NOMO-1 treated with dmso at 0.1 percent for 144 hours (cell line): Measurements from ENCODE around the gene LCMT1.
A peak's percentile ranks its signal among the peaks of the same experiment; 100 is the strongest.

Experiments
- DNase-seq: peaks from one replicate; lab custom pipeline; 2025; ENCODE audit not compliant: unreplicated experiment; lab: John Stamatoyannopoulos, UW

The LCMT1 gene

DNA sequence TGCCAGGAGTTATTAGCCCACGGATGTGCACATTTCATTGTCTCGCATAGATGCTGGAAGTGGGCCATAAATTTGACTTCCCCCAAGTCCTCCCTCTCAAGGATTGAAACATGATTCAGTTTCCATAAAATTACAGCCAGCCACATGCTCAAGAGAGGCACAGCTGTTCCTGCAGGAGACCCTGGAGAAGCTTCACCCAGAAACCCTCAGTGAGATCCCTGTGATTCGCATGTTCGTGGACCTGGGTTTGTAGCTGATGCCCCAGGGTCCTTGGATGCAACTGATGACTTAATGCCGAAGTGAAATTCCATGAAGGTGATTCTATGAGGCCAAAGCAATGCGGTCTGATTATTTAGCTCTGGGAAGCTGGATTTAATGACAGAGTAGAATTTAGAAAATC, 80.6 kb downstream of the LCMT1 start:
- DNase-seq, result no peak

GRCh38 chr16:25194273-25194878, 82.8 kb downstream of the LCMT1 start:
- no peak for DNase-seq

GRCh38 chr16:25198021-25198420, 86.5 kb downstream of the LCMT1 start:
- no peak for DNase-seq

GRCh38 chr16:25199457-25199856, 87.9 kb downstream of the LCMT1 start:
- no peak for DNase-seq

GRCh38 chr16:25210758-25211157, 99.2 kb downstream of the LCMT1 start:
- peak; percentile 69 for DNase-seq

- DNase-seq, result no peak
Observed at GRCh38 chr16:25212636-25213035, 101.1 kb downstream of the LCMT1 start.

- DNase-seq, result no peak
Observed at GRCh38 chr16:25213709-25214397, 102.3 kb downstream of the LCMT1 start.

GRCh38 chr16:25217112-25217511, 105.6 kb downstream of the LCMT1 start:
- DNase-seq, result no peak

- DNase-seq, result no peak
Observed at GRCh38 chr16:25217921-25218320, 106.4 kb downstream of the LCMT1 start.

DNA sequence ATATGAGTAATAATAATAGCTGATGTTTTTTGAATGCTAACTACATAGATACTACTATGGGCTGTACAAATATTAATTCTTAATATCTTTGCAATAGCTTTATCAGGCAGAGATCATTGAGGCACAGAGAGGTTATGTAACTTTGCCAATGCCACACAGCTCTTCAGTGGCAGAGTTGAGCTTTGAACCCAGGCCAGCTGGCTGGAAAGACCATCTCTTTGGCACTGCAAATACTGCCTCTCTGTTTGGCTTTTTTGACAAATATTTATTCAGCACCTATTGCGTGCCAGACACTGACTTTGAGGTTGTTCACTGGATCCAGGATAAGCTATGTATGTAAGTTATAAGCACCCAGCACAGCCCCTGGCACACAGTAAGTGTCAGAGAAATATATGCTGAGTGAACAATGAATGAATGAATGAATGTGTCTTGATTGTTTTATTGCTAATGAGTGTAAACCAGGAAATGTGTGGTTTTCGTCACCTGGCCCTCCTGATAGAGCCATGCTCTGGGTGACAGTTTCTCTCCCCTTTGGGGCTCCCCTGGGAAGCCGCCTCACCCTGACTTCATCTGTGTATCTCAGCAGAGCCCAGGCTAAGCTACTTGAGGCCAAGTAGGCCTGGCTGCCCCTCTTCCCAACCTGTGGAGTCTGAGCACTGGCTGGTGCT, 107.7 kb downstream of the LCMT1 start:
- DNase-seq, result no peak

DNA sequence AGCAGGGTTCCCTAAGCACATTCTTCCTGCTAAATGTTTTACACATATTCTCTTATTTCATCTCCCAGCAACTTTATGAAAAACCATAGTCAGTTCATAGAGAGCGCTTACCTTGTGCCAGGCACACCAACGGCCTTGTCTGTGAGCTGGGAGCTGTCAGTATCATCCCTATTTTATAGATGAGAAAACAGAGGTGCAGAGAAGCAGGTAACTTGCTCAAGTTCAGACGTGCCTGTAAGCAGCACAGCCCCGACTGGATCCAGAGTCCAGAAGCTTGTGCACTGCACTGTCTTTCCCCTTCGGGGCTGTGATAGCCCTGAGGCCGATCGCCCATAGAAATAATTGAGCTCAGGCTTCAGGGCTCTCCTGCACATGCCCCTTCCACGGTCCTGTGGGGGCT, 111.4 kb downstream of the LCMT1 start:
- DNase-seq, result no peak

DNA sequence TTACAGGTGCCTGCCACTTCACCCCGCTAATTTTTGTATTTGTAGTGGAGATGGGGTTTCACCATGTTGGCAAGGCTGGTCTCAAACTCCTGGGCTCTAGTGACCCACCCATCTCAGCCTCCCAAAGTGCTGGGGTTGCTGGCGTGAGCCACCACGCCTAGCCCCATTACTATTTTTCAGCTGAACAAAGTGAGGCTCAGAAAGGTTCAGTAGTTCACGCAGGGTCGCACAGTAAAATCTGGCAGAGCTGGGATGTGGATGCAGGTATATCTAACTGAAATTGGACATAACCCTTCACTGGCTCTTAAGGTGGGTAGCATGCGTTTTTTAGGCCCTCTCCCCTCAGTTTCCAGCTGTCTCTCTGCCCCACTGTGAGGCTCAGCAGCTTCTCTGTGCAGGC, 112.4 kb downstream of the LCMT1 start:
- DNase-seq, result no peak

DNA sequence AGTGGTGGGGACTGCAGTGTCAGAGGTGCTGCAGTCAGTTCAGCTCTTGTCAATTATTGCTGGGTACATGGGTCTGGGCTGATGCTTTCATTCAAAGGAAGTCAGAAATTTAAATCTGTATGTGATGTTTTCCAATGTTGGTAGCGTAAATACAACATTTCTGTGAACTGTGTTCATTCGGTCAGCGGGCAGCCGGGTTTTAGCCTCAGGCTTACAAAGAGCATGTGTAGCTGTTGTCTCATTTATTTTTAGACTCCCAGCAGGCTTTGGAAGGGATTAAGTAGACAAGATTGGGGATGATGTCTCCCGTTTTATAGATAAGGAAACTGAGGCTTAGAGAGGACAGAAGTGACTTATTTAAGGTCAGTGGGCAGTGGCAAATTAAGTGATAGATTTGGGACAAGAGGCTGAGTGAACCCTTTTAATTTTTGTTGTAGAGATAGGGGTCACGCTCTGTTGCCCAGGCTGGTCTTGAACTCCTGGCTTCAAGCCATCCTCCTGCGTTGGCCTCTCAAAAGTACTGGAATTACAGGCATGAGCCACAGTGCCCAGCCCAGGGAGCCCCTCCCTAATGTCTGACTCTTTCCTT, 113.3 kb downstream of the LCMT1 start:
- DNase-seq, result no peak
